Left ventricle myocardium inferior (tissue), 1 donor: ENCODE results near the gene PPFIBP2. TPM values are rescaled to one million over a fixed set of nuclear protein-coding genes. Genes with fewer than 3 reads are reported as not detected.
A peak's percentile ranks its signal among the peaks of the same experiment; 100 is the strongest.

Experiments used
- DNase-seq: peaks from one replicate; pipeline ENCODE4 v3.0.0-alpha.2; 2020
- H3K27ac ChIP-seq: fragments of 200-600 bp; replicated peaks from 2 replicates; pipeline ENCODE4 v1.8.0; 2021
- H3K27me3 ChIP-seq: fragments of 200-600 bp; 2 replicates; pipeline ENCODE4 v1.8.0; 2021; ENCODE audit warnings: low read depth
- H3K36me3 ChIP-seq: fragments of 200-600 bp; 2 replicates; pipeline ENCODE4 v1.8.0; 2021
- H3K4me1 ChIP-seq: fragments of 200-600 bp; 2 replicates; pipeline ENCODE4 v1.8.0; 2021
- H3K4me3 ChIP-seq: fragments of 200-600 bp; 2 replicates; pipeline ENCODE4 v1.8.0; 2021; ENCODE audit warnings: mild to moderate bottlenecking, moderate library complexity
- H3K9me3 ChIP-seq: fragments of 200-600 bp; replicated peaks from 2 replicates; pipeline ENCODE4 v1.8.0; 2021
- intact Hi-C: fragments of 100-400 bp; cut with micrococcal nuclease; formaldehyde crosslinking; loops from one replicate; pipeline ENCODE4 v1.11.0; 2022
- total RNA-seq: library from RNA; stranded (reverse); fragmentation: NEBNext Ultra II Directional; extraction: Animal tissue kit (Norgen Biotek cat#: 25700); gene quantifications from one replicate; pipeline ENCODE4 v1.2.1, GENCODE V29; 2021
- TF ChIP-seq, protein P1 (sequence below): fragments of 200-600 bp; IDR thresholded peaks from 2 replicates; pipeline ENCODE4 v1.8.0; 2021; ENCODE audit warnings: antibody characterized with exemption, mild to moderate bottlenecking, borderline replicate concordance
- donor health status: DM: no; HTN: yes; CAD: no; lungs with severe emphysema.

Gene PPFIBP2
- total RNA-seq, 1 donor from 2014 or later, result 19.2 TPM

GRCh38 chr11:7636350-7636749 lies 122.6 kb downstream of the PPFIBP2 start:
- Histone ChIP-seq H3K9me3 (no peaks in the 10 kb centered on the region), H3K36me3 (peaks cover 78% of the 10 kb centered on the region), H3K4me1 (peaks cover 29% of the 10 kb centered on the region), H3K4me3 (no peak overlapping the region), H3K27me3 (no peaks in the 10 kb centered on the region), H3K27ac (no peak overlapping the region)
- intact Hi-C loops, result no loop called here
- TF ChIP-seq, protein P1, sequence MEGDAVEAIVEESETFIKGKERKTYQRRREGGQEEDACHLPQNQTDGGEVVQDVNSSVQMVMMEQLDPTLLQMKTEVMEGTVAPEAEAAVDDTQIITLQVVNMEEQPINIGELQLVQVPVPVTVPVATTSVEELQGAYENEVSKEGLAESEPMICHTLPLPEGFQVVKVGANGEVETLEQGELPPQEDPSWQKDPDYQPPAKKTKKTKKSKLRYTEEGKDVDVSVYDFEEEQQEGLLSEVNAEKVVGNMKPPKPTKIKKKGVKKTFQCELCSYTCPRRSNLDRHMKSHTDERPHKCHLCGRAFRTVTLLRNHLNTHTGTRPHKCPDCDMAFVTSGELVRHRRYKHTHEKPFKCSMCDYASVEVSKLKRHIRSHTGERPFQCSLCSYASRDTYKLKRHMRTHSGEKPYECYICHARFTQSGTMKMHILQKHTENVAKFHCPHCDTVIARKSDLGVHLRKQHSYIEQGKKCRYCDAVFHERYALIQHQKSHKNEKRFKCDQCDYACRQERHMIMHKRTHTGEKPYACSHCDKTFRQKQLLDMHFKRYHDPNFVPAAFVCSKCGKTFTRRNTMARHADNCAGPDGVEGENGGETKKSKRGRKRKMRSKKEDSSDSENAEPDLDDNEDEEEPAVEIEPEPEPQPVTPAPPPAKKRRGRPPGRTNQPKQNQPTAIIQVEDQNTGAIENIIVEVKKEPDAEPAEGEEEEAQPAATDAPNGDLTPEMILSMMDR, result no peak
- no peak for DNase-seq

- no peak for DNase-seq
- intact Hi-C loops, result no loop called here
- Histone ChIP-seq H3K4me1 (peaks cover 29% of the 10 kb centered on the region), H3K4me3 (no peak overlapping the region), H3K27me3 (no peaks in the 10 kb centered on the region), H3K36me3 (peaks cover 78% of the 10 kb centered on the region), H3K9me3 (no peaks in the 10 kb centered on the region), H3K27ac (peak overlapping the region; percentile 78)
- TF ChIP-seq, protein P1, result no peak
Measured at GRCh38 chr11:7637447-7638157, 123.8 kb downstream of the PPFIBP2 start.

GRCh38 chr11:7638710-7639642 lies 125.2 kb downstream of the PPFIBP2 start:
- intact Hi-C loops, result no loop called here
- Histone ChIP-seq H3K9me3 (no peaks in the 10 kb centered on the region), H3K36me3 (peaks cover 74% of the 10 kb centered on the region), H3K4me1 (peaks cover 29% of the 10 kb centered on the region), H3K27ac (peak overlapping the region; percentile 78), H3K27me3 (no peaks in the 10 kb centered on the region), H3K4me3 (no peak overlapping the region)
- TF ChIP-seq, protein P1, result no peak
- peak; percentile 48 for DNase-seq

DNA sequence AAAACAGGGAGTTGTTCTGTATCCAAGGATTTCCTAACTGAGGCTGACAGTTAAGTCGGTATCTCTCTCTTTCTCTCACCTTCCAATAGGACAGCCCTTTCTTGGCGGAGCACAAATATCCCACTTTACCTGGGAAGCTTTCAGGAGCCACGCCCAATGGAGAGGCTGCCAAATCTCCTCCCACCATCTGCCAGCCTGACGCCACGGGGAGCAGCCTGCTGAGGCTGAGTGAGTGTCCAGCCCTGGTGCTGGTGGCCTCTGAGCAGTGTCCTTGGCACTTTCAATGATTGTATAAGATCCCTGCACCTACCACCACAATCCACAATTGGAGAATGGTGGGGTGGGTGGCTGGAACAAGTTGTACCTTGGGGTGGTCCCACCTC lies 125.8 kb downstream of the PPFIBP2 start:
- H3K9me3 ChIP-seq, result no peaks in the 10 kb centered on the region
- no peaks in the 10 kb centered on the region for H3K27me3 ChIP-seq
- peaks cover 29% of the 10 kb centered on the region for H3K4me1 ChIP-seq
- peaks cover 70% of the 10 kb centered on the region for H3K36me3 ChIP-seq
- no peak overlapping the region for H3K4me3 ChIP-seq
- intact Hi-C loops, result no loop called here
- TF ChIP-seq, protein P1, result no peak
- no peak for DNase-seq
- no peak overlapping the region for H3K27ac ChIP-seq

DNA sequence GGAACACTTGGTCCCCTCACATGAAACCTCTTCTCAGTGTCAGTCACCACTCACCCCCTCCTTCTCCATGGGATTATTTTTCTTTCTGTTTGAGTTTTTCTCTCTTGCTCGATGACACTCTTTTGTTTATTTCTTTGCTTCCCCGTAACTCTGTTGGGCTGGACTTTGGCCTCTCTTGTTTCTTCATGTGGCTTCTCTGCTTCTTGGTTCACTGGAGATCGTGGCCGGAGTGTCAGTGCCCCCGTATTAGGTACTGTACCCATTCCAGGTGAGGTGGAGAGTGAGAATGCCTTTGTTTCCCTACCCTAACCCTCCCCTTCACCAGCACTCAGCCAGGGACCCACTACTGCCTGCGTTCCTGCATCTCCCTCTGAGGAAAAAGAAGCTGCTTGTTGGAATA lies 127.0 kb downstream of the PPFIBP2 start:
- Histone ChIP-seq H3K4me1 (peaks cover 29% of the 10 kb centered on the region), H3K36me3 (peaks cover 60% of the 10 kb centered on the region), H3K9me3 (no peaks in the 10 kb centered on the region), H3K27ac (no peak overlapping the region), H3K4me3 (no peak overlapping the region), H3K27me3 (no peaks in the 10 kb centered on the region)
- no peak for DNase-seq
- TF ChIP-seq, protein P1, result no peak
- intact Hi-C loops, result no loop called here
